ENCODE measurements around the gene PLCD1. TPM values are rescaled to one million over a fixed set of nuclear protein-coding genes. Genes with fewer than 3 reads are reported as not detected.

PLCD1 gene
- total RNA-seq, 1 experiment from 2014 or later: 7.9 TPM

- CTCF ChIA-PET: no interaction called here
- H3K36me3 ChIP-seq (ENCODE audit: control insufficient read depth, insufficient read depth, low read length): no peaks in the 10 kb centered on the region
- intact Hi-C loops (cut with micrococcal nuclease; ENCODE audit: unreplicated experiment): no loop called here
- TF ChIP-seq CTCF (IDR thresholded peaks at IDR 0.05; ENCODE audit: insufficient read depth in 1 of 2, low read depth in 1 of 2, low read length in 1 of 2, severe bottlenecking in 1 of 2, unreplicated experiment in 1 of 2): no peak
- no peaks in the 10 kb centered on the region for H3K9me3 ChIP-seq
- Mint-ChIP-seq H3K4me1 (ENCODE audit: low read depth, unreplicated experiment) (no peaks in the 10 kb centered on the region), H3K9me3 (ENCODE audit: unreplicated experiment) (no peaks in the 10 kb centered on the region), H3K36me3 (ENCODE audit: insufficient read depth, unreplicated experiment) (no peaks in the 10 kb centered on the region), H3K27ac (ENCODE audit: unreplicated experiment) (no peak overlapping the region), H3K4me3 (ENCODE audit: unreplicated experiment) (no peak overlapping the region), H3K27me3 (ENCODE audit: insufficient read depth, unreplicated experiment) (peaks cover 8% of the 10 kb centered on the region)
- H3K4me3 ChIP-seq (ENCODE audit: low read depth, low read length): no peak overlapping the region
- H3K4me1 ChIP-seq: no peaks in the 10 kb centered on the region
- DNase-seq: no peak
- POLR2A ChIA-PET: no interaction called here
- H3K27me3 ChIP-seq (replicated peaks; ENCODE audit: control insufficient read depth, insufficient read depth, low read length): no peaks in the 10 kb centered on the region
- no TSS peak for BruUV-seq (replicated peaks)
Measured at GRCh38 chr3:38046821-38047220, 17.4 kb upstream of the PLCD1 start.

GRCh38 chr3:38046027-38046426, 16.6 kb upstream of the PLCD1 start:
- no peak overlapping the region for H3K27ac Mint-ChIP-seq (ENCODE audit: unreplicated experiment)
- Histone ChIP-seq H3K4me3 (ENCODE audit: low read depth, low read length) (no peak overlapping the region), H3K27me3 (replicated peaks; ENCODE audit: control insufficient read depth, insufficient read depth, low read length) (no peaks in the 10 kb centered on the region), H3K9me3 (no peaks in the 10 kb centered on the region), H3K36me3 (ENCODE audit: control insufficient read depth, insufficient read depth, low read length) (no peaks in the 10 kb centered on the region), H3K4me1 (no peaks in the 10 kb centered on the region)
- BruUV-seq (replicated peaks): no TSS peak
- TF ChIP-seq CTCF (IDR thresholded peaks at IDR 0.05; ENCODE audit: insufficient read depth in 1 of 2, low read depth in 1 of 2, low read length in 1 of 2, severe bottlenecking in 1 of 2, unreplicated experiment in 1 of 2): no peak
- H3K27me3 Mint-ChIP-seq (ENCODE audit: insufficient read depth, unreplicated experiment): peaks cover 7% of the 10 kb centered on the region
- CTCF ChIA-PET: no interaction called here
- H3K36me3 Mint-ChIP-seq (ENCODE audit: insufficient read depth, unreplicated experiment): no peaks in the 10 kb centered on the region
- H3K4me3 Mint-ChIP-seq (ENCODE audit: unreplicated experiment): no peak overlapping the region
- no peaks in the 10 kb centered on the region for H3K4me1 Mint-ChIP-seq (ENCODE audit: low read depth, unreplicated experiment)
- POLR2A ChIA-PET: no interaction called here
- DNase-seq: no peak
- H3K9me3 Mint-ChIP-seq (ENCODE audit: unreplicated experiment): no peaks in the 10 kb centered on the region
- intact Hi-C loops (cut with micrococcal nuclease; ENCODE audit: unreplicated experiment): no loop called here

- Histone ChIP-seq H3K27me3 (replicated peaks; ENCODE audit: control insufficient read depth, insufficient read depth, low read length) (no peaks in the 10 kb centered on the region), H3K36me3 (ENCODE audit: control insufficient read depth, insufficient read depth, low read length) (no peaks in the 10 kb centered on the region), H3K9me3 (no peaks in the 10 kb centered on the region), H3K4me1 (no peaks in the 10 kb centered on the region), H3K4me3 (ENCODE audit: low read depth, low read length) (no peak overlapping the region)
- CTCF ChIA-PET: no interaction called here
- intact Hi-C loops (cut with micrococcal nuclease; ENCODE audit: unreplicated experiment): no loop called here
- H3K27me3 Mint-ChIP-seq (ENCODE audit: insufficient read depth, unreplicated experiment): peaks cover 2% of the 10 kb centered on the region
- H3K9me3 Mint-ChIP-seq (ENCODE audit: unreplicated experiment): no peaks in the 10 kb centered on the region
- H3K27ac Mint-ChIP-seq (ENCODE audit: unreplicated experiment): no peak overlapping the region
- no peak for DNase-seq
- H3K36me3 Mint-ChIP-seq (ENCODE audit: insufficient read depth, unreplicated experiment): peaks cover 7% of the 10 kb centered on the region
- TF ChIP-seq CTCF (IDR thresholded peaks at IDR 0.05; ENCODE audit: insufficient read depth in 1 of 2, low read depth in 1 of 2, low read length in 1 of 2, severe bottlenecking in 1 of 2, unreplicated experiment in 1 of 2): no peak
- POLR2A ChIA-PET: interaction anchor here (0.7 kb wide), 1 partner anchor 121 kb away, joined by 4 read pairs; no protein-coding TSS in a partner anchor
- peaks cover 12% of the 10 kb centered on the region for H3K4me1 Mint-ChIP-seq (ENCODE audit: low read depth, unreplicated experiment)
- H3K4me3 Mint-ChIP-seq (ENCODE audit: unreplicated experiment): no peak overlapping the region
- no TSS peak for BruUV-seq (replicated peaks)
Measured at GRCh38 chr3:38043486-38043885, 14.0 kb upstream of the PLCD1 start.
